GM21723 (cell line): Measurements from ENCODE around the gene TGFBRAP1.
"Not testable (repeated sequence)": the region's sequence is repeated elsewhere in the genome, so short reads cannot be mapped to it uniquely, and the experiment has no call there.

Experiments used
- ATAC-seq: cut with Tn5 transposase; IDR thresholded peaks from one replicate; pipeline ENCODE4 v1.9.1; 2021; ENCODE audit warnings: mild to moderate bottlenecking, moderate library complexity; ENCODE audit not compliant: unreplicated experiment

Gene TGFBRAP1

GRCh38 chr2:105278654-105279053 lies 50.9 kb downstream of the TGFBRAP1 start:
- ATAC-seq, result no peak

DNA sequence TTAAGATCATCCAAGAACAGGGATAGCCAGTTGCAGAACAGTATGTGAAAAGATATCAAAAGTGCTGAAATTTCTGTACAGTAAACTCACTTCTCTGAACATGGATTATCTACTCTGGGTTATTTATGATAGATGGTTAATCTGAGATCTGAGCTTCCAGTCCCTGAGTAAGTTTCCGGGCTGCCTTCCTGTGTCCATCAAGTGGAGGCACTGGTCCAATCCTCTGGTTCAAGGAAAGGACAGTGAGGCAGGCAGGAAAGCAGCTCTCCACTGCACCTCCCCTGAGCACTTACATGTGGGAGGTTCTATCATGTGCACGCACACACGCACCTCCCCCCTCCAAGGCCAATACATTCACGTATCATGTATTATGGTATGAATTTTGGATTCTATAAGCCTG lies 55.5 kb downstream of the TGFBRAP1 start:
- no peak for ATAC-seq

- ATAC-seq, result no peak
Measured at GRCh38 chr2:105272176-105272575, 57.4 kb downstream of the TGFBRAP1 start.

DNA sequence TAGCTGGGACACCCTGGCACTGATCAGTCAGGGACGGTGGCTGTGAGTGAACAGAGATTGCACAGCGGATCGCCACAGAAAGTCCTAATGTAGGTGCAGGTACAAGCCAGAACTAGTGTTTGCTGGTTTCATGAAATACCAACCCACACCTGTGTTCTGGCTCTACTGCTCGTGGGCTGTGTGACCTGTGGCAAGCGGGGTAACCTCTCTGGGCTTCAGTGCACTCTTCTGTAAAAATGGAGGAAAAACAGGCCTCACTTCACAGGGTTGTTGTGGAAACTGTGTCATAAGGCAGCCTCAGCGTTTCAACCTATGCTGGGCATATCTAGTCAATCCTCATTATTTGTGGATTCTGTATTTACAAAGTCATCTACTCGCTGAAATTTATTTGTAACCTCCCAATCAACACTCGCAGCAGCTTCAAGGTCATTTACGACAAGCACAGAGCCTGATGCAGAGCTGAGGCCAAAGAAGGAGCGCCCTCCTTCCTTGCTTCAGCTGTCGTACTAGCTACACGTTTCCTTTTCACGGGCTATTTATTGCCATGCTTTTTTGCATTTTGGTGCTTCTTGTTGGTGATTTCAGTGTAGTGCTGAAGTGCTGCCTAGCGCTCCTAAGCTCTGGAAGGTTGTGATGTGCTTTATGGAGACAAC lies 58.0 kb downstream of the TGFBRAP1 start:
- ATAC-seq, result no peak

DNA sequence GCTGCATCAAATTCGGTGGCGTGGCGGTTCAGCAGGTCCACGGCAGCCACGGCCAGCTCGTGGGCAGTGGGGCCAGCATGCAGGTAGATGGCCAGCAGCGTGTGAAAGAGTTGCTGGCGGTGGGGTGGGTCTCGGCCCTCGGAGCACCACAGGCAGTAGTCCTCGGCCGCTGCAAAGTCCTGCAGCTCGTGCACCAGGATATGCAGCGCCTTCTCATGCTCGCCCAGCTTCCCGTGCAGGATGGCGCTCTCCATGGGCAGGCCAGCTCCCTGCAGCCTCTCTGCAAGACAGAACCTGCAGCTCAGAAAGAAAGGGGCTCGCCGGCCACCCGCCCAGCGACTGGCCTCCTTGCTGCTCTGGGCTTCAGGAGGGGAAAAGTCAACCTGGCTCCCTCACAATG lies 60.1 kb downstream of the TGFBRAP1 start:
- ATAC-seq, result no peak

- ATAC-seq, result no peak
Measured at GRCh38 chr2:105262651-105263091, 66.9 kb downstream of the TGFBRAP1 start.

GRCh38 chr2:105261061-105261460 lies 68.5 kb downstream of the TGFBRAP1 start:
- ATAC-seq, result no peak

GRCh38 chr2:105258835-105259350 lies 70.6 kb downstream of the TGFBRAP1 start:
- ATAC-seq, result no peak

DNA sequence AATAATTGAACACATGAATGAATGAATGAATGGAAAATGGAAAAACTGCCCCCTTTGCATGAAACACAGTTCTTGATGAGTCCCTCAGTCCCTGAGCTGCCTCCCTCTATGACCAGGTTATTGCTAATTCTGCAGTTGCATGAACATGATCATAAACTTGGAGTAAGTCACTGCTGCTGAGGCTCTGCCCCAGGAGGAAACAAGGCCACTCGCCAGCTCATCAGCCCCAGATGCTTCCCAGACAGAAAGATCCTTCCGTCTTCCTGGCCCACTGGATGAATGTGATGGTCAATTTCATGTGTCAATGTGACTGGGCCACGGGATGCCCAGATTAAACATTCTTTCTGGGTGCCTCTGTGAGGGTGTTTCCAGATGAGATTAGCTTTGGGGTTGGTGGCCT lies 71.6 kb downstream of the TGFBRAP1 start:
- ATAC-seq, result no peak

GRCh38 chr2:105256431-105257047 lies 73.0 kb downstream of the TGFBRAP1 start:
- ATAC-seq, result no peak

DNA sequence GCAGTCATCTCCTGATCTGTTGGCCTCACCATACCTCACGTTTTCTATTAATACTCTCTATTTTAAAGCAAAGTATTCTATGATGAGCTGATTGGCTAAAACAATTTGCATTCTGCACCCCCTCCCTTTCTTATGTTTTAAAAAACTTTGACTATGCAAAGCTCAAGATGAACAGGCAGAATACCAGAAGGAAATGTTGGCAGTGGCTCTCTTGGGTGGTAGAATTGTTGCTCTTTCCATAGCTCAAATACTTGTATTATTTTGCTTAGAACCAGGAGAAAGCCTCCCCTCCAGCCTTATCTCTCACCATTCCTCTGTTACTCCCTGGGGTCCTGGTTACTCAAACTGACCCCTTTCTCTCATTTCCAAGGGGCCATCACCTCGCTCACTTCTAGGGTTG lies 73.6 kb downstream of the TGFBRAP1 start:
- ATAC-seq, result no peak

DNA sequence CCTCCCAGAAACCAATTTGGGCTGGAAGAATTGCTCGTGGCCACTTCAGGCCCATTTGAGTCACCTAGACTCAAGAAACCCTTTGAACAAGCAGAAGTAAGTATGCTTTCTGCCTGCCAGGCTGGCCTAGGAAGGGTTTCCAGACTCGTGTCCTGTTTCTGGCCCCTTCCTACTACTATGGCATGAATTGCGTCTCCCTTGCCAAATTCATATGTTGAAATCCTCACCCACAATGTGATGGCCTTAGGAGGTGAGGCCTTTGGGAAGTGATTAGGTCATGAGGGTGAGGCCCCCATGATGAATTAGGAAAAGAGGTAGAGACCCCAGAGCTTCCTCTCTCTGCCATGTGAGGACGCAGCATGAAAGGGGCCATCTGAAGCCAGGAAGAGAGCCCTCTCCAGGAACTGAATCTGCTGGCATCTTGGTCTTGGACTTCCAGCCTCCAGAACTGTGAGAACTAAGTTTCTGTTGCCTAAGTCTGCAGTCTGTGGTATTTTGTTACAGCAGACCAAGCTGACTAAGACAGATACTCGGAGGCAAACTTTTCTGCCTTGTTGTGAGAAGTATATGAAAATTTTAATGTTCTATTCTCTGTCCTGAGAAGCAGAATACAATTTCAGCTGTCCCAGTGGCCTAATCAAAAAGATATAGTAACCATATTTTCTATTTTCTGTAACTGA lies 74.9 kb downstream of the TGFBRAP1 start:
- ATAC-seq, result no peak

- ATAC-seq, result no peak
Measured at GRCh38 chr2:105252271-105252670, 77.3 kb downstream of the TGFBRAP1 start.

DNA sequence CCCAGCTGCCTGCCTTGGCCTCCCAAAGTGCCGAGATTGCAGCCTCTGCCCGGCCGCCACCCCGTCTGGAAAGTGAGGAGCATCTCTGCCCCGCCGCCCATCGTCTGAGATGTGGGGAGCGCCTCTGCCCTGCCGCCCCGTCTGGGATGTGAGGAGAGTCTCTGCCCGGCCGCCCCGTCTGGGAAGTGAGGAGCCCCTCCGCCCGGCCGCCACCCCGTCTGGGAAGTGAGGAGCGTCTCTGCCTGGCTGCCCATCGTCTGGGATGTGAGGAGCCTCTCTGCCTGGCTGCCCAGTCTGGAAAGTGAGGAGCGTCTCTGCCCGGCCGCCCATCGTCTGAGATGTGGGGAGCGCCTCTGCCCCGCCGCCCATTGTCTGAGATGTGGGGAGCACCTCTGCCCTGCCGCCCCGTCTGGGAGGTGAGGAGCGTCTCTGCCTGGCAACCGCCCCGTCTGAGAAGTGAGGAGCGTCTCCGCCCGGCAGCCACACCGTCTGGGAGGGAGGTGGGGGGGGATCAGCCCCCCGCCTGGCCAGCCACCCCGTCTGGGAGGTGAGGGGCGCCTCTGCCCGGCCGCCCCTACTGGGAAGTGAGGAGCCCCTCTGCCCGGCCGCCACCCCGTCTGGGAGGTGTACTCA lies 78.4 kb downstream of the TGFBRAP1 start:
- ATAC-seq, result not testable (repeated sequence)

GRCh38 chr2:105249891-105250290 lies 79.6 kb downstream of the TGFBRAP1 start:
- no peak for ATAC-seq

- no peak for ATAC-seq
Measured at GRCh38 chr2:105249181-105249580, 80.4 kb downstream of the TGFBRAP1 start.

DNA sequence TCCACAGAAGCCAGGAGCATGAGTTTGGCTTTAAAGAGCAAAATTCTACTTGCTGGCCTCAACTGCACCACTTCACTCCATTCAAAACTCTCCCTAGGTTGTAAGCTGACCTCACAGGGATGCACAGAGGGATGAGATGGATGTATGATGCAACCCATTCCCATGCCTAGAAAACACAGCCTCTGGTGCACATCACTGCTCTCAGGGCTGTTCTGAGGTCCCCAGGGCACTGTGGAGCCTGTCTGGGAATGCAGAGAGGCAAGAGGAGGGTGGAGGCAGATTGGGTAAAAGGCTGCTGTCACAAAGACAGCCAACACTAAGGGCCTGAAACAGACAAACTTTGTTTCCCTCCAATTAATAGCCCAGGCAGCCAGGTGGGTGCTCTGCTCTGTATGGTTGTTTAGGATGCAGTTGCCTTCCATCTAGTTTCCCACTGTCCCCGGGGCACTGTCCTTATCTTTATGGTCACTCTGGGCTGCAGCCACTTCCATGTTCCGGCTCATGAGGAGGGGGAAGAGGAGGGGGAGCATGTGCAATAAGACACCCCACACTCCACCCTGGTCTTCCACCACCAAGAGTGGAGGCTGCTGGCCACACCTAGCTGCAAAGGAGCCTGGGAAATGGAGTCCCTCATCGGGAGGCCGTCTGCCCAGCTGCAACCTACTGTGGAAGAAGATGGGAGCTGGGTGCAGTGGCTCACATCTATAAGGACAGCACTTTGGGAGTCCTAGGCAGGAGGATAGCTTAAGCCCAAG lies 81.0 kb downstream of the TGFBRAP1 start:
- ATAC-seq, result no peak

GRCh38 chr2:105244451-105244850 lies 85.1 kb downstream of the TGFBRAP1 start:
- ATAC-seq, result no peak

- no peak for ATAC-seq
Measured at GRCh38 chr2:105243961-105244360, 85.6 kb downstream of the TGFBRAP1 start.

- no peak for ATAC-seq
Measured at GRCh38 chr2:105242286-105242993, 87.1 kb downstream of the TGFBRAP1 start.
